T47D (cell line): ENCODE results near the gene ELK4.
A peak's percentile ranks its signal among the peaks of the same experiment; 100 is the strongest.

ENCODE experiments used
- DNase-seq, 2 experiments: peaks; one replicate each; pipeline versions ENCODE4 v3.0.0 to v3.0.0-alpha.2; 2011 to 2012; ENCODE audit warnings: low read depth in 1 of 2, low spot score in 1 of 2
- JUND ChIP-seq: IDR thresholded peaks from 2 replicates; pipeline ENCODE4 v1.6.1; 2012; ENCODE audit warnings: low read depth
- in situ Hi-C: cut with HindIII; loops from 2 replicates; pipeline ENCODE4 v1.10.0; 2016; ENCODE audit warnings: low sequenced_read_pairs, low pct_unique_long_range_greater_than_20kb

Gene ELK4

DNA sequence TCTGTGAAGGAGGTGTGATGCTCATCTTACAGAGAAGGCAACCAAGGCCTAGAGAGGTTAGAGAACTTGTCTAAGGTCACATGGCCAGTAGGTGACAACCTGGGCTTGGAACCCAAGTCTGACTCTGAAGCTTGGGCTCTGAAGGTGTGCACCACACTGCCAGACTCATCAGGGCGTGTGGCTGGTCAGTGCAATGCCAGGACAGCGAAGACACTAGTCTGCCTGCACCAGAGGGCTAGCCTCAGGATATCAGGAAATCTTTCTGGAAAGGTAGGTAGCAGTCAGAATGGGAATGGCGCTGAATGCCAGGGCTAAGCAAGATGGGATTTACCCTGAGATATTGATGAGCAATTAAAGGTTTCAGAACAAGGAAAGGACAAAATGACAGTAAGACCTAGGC lies 34.9 kb downstream of the ELK4 start:
- TF ChIP-seq JUND = no peak
- no peak for DNase-seq
- in situ Hi-C loops = no loop called here

- in situ Hi-C loops = no loop called here
- no peak for DNase-seq
- TF ChIP-seq JUND = no peak
Observed at GRCh38 chr1:205595861-205596260, 36.0 kb downstream of the ELK4 start.

- in situ Hi-C loops = no loop called here
- no peak for DNase-seq
- no peak for TF ChIP-seq JUND
Observed at GRCh38 chr1:205595435-205595834, 36.4 kb downstream of the ELK4 start.

DNA sequence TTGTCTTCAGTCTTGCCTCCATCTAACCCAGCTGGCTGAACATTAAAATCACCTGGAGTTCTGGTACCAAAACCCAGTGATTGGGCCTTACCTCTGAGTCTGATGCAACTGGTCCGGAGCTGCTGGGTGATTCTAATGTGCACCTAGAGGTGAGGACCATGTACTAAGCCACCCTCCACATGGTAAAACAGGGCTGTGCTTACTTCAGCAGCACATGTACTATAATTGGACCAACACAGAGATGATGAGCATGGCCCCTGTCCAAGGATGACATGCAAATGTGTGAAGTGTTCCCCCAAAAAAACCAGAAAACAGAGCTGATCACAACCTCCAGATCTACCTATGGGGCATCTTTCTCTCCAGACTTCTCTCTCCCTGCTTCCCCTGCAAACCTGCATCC lies 37.0 kb downstream of the ELK4 start:
- no peak for TF ChIP-seq JUND
- DNase-seq = no peak
- in situ Hi-C loops = no loop called here

GRCh38 chr1:205593967-205594366 lies 37.8 kb downstream of the ELK4 start:
- in situ Hi-C loops = no loop called here
- DNase-seq = no peak
- no peak for TF ChIP-seq JUND

DNA sequence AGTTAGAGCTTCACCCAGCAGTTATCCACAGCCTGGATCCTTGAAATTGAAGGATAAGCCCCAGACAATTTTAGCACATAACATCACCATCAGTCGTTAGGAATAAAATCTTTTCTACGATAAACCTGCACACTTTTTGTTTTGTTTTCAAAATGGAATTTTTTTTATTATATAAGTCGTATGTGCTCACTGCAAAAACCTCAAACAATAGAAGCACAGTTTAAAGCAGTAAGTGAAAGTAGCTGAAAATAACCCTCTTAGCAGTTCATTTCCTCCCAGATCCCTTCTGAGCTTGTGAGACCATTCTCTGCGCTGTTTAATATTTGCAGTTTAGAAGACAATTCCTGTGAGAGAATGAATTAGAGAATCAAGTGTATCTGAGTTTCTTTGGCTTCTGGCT lies 38.3 kb downstream of the ELK4 start:
- in situ Hi-C loops = no loop called here
- TF ChIP-seq JUND = no peak
- no peak for DNase-seq

GRCh38 chr1:205592443-205593003 lies 39.3 kb downstream of the ELK4 start:
- DNase-seq = no peak
- in situ Hi-C loops = no loop called here

DNA sequence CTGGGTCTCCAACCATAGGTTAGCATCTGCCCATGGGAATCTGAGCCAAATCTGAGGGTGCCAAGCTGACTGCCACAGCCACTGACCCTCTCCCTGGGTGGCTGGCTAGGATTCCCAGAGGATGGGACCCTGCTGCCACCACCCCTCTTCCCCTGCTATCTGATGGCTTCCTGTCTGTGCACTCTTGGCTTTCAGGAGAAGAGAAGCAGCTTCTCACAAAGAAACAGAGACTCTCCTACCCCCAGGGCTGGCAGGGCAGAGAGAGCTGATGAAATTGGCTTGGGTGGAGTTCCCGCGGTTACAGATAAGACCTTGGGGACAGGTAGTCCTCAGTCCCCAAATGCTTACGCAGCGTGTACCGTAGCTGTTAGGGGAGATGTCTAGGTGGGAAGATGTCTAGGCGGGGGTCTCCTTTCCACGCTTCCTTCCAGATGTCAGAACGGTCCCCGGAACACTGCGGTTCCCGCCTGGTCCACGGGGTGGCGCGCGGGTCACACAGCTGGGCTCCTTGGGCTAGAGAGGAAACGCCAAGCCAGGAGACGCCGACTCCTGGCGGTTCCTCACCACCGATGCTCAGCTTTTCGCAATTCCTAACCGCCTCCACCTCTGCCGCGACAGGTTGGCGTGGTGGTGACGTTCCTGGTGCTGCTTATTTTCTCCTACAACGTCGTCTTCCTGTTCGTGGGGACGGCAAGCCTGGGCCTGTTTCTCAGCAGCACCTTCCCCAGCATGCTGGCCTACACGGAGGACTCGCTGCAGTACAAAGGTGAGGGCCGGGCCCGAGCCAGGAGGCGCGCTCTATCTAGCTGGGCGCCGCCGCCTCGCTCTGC lies 40.1 kb downstream of the ELK4 start:
- no peak for TF ChIP-seq JUND
- DNase-seq = peak; percentile 80 to 92

More at GRCh38 chr1:205592443-205593003, 39.3 kb downstream of the ELK4 start:
- no peak for TF ChIP-seq JUND

DNA sequence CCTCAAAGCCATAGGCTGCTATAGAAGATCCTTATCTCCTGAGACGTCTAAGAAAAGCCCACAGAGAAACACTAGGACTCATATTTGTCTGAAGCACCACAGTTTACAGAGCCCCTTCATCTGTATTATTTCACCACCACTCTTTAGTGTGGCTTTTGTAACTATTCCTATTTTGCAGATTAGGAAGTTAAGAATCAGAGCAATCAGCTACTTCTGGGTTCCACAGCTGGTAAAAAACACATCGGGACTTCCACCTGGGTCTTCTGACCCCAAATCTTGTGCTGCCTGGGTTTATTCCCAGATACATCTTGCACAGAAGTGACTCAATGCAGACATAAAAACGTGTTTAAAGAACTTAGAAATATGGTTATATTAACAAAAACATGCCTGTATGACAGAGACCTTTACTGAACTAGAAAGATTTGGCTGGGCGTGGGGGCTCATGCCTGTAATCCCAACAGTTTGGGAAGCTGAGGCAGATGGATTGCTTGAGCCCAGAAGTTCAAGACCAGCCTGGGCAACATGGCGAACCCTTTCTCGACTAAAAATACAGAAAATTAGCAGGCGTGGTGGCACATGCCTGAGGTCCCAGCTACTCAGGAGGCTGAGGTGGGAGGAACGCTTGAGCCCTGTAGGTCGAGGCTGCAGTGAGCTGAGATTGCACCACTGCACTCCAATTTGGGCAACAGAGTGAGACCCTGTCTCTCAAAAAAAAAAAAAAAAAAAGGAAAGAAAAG lies 40.9 kb downstream of the ELK4 start:
- in situ Hi-C loops = no loop called here
- no peak for DNase-seq
- no peak for TF ChIP-seq JUND

More for the DNA sequence above, 40.1 kb downstream of the ELK4 start:
- in situ Hi-C loops = no loop called here

DNA sequence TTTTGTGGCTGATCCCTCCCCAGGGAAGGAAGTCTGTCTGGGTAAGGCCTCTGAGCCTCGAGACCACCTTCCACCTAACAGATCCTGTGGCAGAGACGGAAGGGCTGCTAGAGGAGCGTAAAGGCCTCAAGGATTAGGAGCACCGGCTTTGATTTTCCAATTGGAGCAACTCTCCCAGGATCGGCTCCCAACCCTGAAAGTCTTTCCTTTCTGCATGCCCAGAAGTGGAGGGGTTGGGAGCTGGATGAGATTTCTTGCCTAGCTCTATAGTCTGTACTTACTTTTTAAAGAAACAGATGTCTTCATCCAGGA lies 41.4 kb downstream of the ELK4 start:
- no peak for DNase-seq
- in situ Hi-C loops = no loop called here
- no peak for TF ChIP-seq JUND

- no peak for TF ChIP-seq JUND
- no peak for DNase-seq
- in situ Hi-C loops = no loop called here
Observed at GRCh38 chr1:205589618-205590456, 42.0 kb downstream of the ELK4 start.

GRCh38 chr1:205589046-205589445 lies 42.8 kb downstream of the ELK4 start:
- in situ Hi-C loops = no loop called here
- DNase-seq = no peak
- TF ChIP-seq JUND = no peak
